Aorta (tissue), 5 donors: ENCODE measurements around the gene SF3B6. TPM values are rescaled to one million over a fixed set of nuclear protein-coding genes. Genes with fewer than 3 reads are reported as not detected.

ENCODE experiments used
- ATAC-seq: fragments of 200-7000 bp; cut with Tn5 transposase; one replicate; pipeline ENCODE4 v1.9.1; 2022; ENCODE audit warnings: moderate library complexity; ENCODE audit not compliant: low FRiP score
- DNase-seq, 2 donors: peaks; one replicate each; pipeline ENCODE4 v3.0.0-alpha.2; 2020
- H3K27ac ChIP-seq, 2 donors: one replicate each; pipeline ENCODE4 v1.5.1; 2013; ENCODE audit warnings: low read length in 2 of 2, mild to moderate bottlenecking in 2 of 2, moderate library complexity in 2 of 2, control low read depth in 1 of 2, inconsistent platforms in 1 of 2, low read depth in 1 of 2
- H3K27me3 ChIP-seq, 2 donors: one replicate each; pipeline ENCODE4 v1.6.1; 2013; ENCODE audit warnings: control low read depth in 1 of 2, low read length in 1 of 2, mild to moderate bottlenecking in 1 of 2, moderate library complexity in 1 of 2; ENCODE audit not compliant: insufficient read depth in 2 of 2, control insufficient read depth in 1 of 2
- H3K36me3 ChIP-seq, 2 donors: one replicate each; pipeline ENCODE4 v1.6.1; 2013; ENCODE audit warnings: control low read depth in 1 of 2, low read length in 1 of 2, mild to moderate bottlenecking in 1 of 2; ENCODE audit not compliant: insufficient read depth in 2 of 2, control insufficient read depth in 1 of 2
- H3K4me1 ChIP-seq, 2 donors: one replicate each; pipeline ENCODE4 v1.6.1; 2013; ENCODE audit warnings: low read length in 2 of 2, control low read depth in 1 of 2, mild to moderate bottlenecking in 1 of 2, moderate library complexity in 1 of 2; ENCODE audit not compliant: insufficient read depth in 2 of 2, control insufficient read depth in 1 of 2
- H3K4me3 ChIP-seq, 2 donors: one replicate each; pipeline ENCODE4 v1.5.1; 2013; ENCODE audit warnings: low read length in 2 of 2, control low read depth in 1 of 2, mild to moderate bottlenecking in 1 of 2
- H3K9me3 ChIP-seq: one replicate; pipeline ENCODE4 v1.6.1; 2013; ENCODE audit warnings: mild to moderate bottlenecking, low read length; ENCODE audit not compliant: control insufficient read depth
- WGBS, 2 donors: extraction: QIAGEN DNeasy Blood & Tissue Kit; methylation state at CpG; one replicate each; pipeline ENCODE4 v1.1.7; 2013; 5-methylcytosine and 5-hydroxymethylcytosine counted together
- intact Hi-C, 2 donors: fragments of 100-400 bp; cut with DNase I; formaldehyde crosslinking; loops; one replicate each; pipeline versions ENCODE4 v1.14.2 to v1.15.0; 2022
- polyA plus RNA-seq, 2 donors: library from polyadenylated mRNA; stranded (reverse); fragments of 200-250 nt; gene quantifications; one replicate each; pipeline ENCODE4 v1.2.3, GENCODE V29; 2013
- total RNA-seq, 2 donors: library from RNA; stranded (reverse); fragmentation: NEBNext Ultra II Directional; extraction: Animal tissue kit (Norgen Biotek cat#: 25700); gene quantifications; one replicate each; pipeline ENCODE4 v1.2.1, GENCODE V29; 2021
- donor health status: healthy with polysubstance abuse.
- donor health status: Bipolar disorder and iron deficiency.
- donor health status: DM: no; HTN: no; CAD: no.
- donor health status: DM: no; HTN: no; CAD: no.
- donor health status: DM: yes; HTN: yes; CAD: no.

The SF3B6 gene
- total and polyA plus RNA-seq, 4 donors: 54.4 to 158 (median 87.7) TPM

DNA sequence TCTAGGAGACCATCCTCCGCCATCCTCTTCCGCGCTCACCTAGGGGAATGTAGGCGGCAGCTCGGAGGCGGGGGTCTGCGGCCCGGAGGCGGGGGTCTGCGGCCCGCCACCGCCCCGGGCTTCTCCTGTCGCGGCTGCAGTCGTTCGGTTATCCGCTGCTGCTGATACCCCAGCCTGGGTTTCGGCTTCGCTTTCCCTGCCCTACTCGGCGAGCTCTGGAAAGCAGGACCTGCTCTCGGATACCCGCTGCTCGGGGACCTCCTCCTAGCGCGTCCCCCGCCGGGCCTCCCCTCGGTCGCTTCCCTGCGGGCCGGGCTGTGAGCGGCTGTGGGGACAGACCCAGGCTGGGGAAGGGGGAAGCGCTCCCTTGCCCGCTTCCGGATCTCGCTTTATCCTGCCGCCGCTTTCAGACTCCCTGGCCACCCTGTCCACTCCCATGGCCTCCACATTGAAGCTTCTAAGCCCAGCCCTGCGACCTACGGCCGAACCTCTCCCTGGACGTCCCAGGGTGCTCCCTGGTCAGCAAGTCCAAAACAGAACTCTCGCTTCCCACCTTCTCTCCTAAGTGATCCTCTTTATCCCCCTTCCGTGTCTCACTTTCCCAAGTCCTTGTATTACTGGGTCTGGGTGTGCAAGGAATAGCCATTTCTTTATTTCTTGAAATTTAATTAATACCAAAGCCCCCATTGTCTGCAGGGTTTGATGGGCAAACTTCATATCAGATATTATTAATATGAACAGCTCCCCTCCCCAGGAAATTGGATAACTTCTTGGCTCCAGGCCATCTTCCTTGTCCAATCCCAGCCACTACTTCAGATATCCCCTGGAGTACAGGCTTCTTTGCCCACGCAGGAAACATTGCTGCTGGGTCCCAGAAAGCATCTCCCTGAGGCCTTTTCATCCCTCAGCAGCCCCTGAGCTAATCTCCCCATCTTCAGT lies 25.8 kb downstream of the SF3B6 start:
- ATAC-seq (peak; percentile 33), DNase-seq (peak; percentile 51 to 81)
- H3K4me3 ChIP-seq: peak overlapping the region; percentile 51 to 94

DNA sequence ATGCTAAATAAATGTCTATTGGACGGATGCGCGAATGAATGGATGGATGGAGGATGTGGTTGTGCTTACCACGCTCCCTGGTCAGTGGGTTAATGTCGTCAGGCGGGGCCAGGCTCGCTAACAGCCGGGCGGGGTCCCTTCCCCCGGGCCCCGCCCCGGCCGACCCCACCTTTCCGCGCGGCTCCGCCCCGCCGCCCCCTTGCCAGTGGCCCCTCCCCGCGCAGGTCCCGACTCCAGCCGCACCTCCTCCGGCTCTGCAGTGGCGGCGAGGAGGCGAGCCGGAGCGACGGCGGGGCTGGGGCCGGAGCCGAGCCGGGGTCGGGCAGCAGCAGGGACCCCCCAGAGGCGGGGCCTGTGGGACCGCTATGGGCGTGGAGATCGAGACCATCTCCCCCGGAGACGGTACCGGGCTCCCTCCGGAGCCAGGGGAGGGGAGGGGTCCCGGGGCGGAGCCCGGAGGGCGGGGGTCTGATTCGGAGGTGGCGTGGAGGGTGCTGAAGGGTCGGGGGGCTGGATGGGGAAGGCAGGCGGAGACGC lies 26.6 kb downstream of the SF3B6 start, which contains the start of gene FKBP1B:
FKBP1B (plus strand) TSS at position 257 of the 537 bp plus-strand sequence; CDS start at position 366, 109 bp downstream.
- Histone ChIP-seq H3K4me1 (no peaks in the 10 kb centered on the region), H3K36me3 (no peaks in the 10 kb centered on the region), H3K27me3 (no peaks in the 10 kb centered on the region), H3K27ac (peak within 1 kb of the TSS in 1 of 2 donors; percentile 69), H3K9me3 (no peaks in the 10 kb centered on the region), H3K4me3 (peak within 1 kb of the TSS; percentile 51 to 94)
- peak; percentile 42 for ATAC-seq
- intact Hi-C loops: loop anchor here (2.0 to 10.0 kb wide), 3 partner anchors 27 to 125 kb away; partner anchors contain the start of genes ATAD2B (in 2 of the 2), SF3B6 (in 1 of the 2) and UBXN2A (in 1 of the 2)
- 0 to 1% methylated on average over 45 to 52 of the region's 52 CpGs for WGBS, 2 donors
- DNase-seq: peak; percentile 73 to 87

More for the DNA sequence above, 25.8 kb downstream of the SF3B6 start:
- peak overlapping the region in 1 of 2 donors; percentile 69 for H3K27ac ChIP-seq
- no peaks in the 10 kb centered on the region for H3K4me1 ChIP-seq
- intact Hi-C loops: loop anchor here in 1 of 2 donors (2.0 kb wide), 1 partner anchor 26 kb away; the partner anchor contains the start of gene SF3B6
- no peaks in the 10 kb centered on the region for H3K27me3 ChIP-seq
- H3K36me3 ChIP-seq: no peaks in the 10 kb centered on the region
- H3K9me3 ChIP-seq: no peaks in the 10 kb centered on the region
- 3% methylated on average over 35 to 47 of the region's 47 CpGs for WGBS, 2 donors

DNA sequence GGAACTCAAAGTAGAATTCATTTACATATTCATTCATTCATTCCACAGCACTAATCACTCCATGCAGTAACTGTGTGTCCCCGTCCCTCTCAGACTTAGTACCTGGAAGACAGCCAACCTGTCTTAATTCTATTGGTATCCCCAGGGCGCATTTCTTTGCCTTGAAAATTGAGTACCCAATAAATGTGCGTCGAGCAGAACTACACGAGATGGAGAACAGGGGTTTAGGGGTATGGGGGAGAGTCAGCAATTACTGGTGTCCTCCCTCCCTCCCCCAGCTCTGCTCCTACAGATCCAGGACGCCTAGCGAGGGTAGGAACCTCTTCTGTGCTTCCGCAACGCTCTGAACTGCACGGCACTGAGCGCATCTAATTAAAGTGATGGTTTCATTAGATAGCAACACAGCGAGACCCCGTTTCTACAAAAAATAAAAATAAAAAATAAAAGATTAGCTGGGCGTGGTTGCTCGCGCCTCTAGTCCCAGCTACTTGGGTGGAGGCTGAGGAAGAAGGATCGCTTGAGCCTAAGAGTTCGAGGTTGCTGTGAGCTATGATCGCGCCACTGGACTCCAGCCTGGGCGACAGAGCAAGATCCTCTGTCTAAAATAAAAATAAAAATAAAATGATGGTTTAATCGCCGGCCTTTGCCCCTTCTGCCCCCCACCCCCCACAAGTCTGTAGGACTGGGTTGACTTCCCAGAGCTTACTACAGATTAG lies 27.2 kb downstream of the SF3B6 start:
- intact Hi-C loops: loop anchor here (5.0 to 10.0 kb wide), 2 partner anchors 107 to 124 kb away; partner anchors contain the start of genes ATAD2B (in 2 of the 2) and UBXN2A (in 1 of the 2)
- Histone ChIP-seq H3K27me3 (no peaks in the 10 kb centered on the region), H3K4me3 (peak overlapping the region; percentile 51 to 94), H3K36me3 (no peaks in the 10 kb centered on the region), H3K27ac (no peak overlapping the region), H3K9me3 (no peaks in the 10 kb centered on the region), H3K4me1 (no peaks in the 10 kb centered on the region)
- DNase-seq: no peak
- 21 to 27% methylated on average over 23 of the region's 23 CpGs for WGBS, 2 donors
- no peak for ATAC-seq

DNA sequence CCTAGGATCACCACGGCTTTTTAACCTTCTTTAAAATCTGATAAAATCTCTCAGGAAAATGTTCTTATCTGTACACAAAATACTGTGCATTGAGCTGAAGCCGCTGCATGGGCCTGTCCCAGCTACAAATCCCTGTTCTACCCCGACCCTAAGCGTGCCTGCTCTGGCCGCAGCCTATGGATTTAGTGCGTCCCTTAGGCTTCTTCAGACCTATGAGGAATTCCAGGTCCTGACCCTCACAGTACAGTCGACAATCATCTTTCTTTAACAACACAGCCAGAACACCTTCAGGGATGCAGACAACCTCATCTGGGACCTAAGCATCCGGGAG lies 28.5 kb downstream of the SF3B6 start:
- no peak for DNase-seq
- H3K4me3 ChIP-seq: no peak overlapping the region
- no peak for ATAC-seq
- H3K4me1 ChIP-seq: no peaks in the 10 kb centered on the region
- H3K36me3 ChIP-seq: no peaks in the 10 kb centered on the region
- no peaks in the 10 kb centered on the region for H3K9me3 ChIP-seq
- intact Hi-C loops: loop anchor here (2.0 to 10.0 kb wide), 3 partner anchors 37 to 123 kb away; partner anchors contain the start of genes ATAD2B (in 2 of the 2), TP53I3 (in 1 of the 2) and UBXN2A (in 1 of the 2)
- no peaks in the 10 kb centered on the region for H3K27me3 ChIP-seq
- 47 to 48% methylated on average over 8 of the region's 8 CpGs for WGBS, 2 donors
- no peak overlapping the region for H3K27ac ChIP-seq

DNA sequence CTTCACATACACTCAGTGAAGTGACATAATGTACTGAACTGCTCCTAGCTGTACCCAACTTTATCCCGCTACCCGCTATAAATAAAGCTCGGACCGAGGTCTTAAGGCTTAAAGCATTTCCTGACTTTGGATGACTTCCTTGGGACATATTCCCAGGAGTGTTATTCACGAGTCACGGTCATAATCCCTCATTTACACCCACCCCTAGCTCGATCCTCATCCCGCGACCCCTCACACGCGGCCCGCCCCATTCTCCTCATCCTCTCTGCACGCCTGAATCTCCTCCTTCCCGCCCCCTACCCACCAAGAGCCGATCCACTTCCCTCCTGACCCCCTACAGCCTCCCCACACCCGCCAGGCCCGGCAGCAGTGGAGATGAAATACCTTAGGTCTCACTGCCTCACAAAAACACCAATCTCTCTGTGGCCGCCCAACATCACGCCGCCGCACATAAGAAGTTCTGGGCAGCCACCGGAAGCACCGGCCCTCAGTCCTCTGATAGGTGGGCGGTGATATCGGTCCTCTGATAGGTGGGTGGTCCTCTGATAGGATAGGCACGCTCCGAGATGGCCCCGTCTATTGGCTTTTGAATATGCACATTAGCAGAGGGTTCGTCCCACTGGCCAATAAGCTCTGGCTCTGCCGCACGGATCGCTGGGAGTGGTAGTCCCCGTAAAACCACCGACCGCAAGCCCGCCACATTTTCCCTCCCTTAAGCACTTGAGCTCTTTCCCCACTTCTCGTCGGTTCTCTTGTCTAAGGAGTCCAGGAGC lies 29.0 kb downstream of the SF3B6 start, which contains the start of gene WDCP:
WDCP (minus strand) TSS at position 462 of the 773 bp plus-strand sequence. CDS start 7,897 bp downstream, outside the sequence.
- intact Hi-C loops: loop anchor here (2.0 to 10.0 kb wide), 3 partner anchors 38 to 122 kb away; partner anchors contain the start of genes ATAD2B (in 2 of the 2), TP53I3 (in 1 of the 2) and UBXN2A (in 1 of the 2)
- Histone ChIP-seq H3K4me1 (no peaks in the 10 kb centered on the region), H3K4me3 (peak within 1 kb of the TSS; percentile 55 to 62), H3K36me3 (no peaks in the 10 kb centered on the region), H3K27ac (peak within 1 kb of the TSS in 1 of 2 donors; percentile 69), H3K9me3 (no peaks in the 10 kb centered on the region), H3K27me3 (no peaks in the 10 kb centered on the region)
- 0 to 1% methylated on average over 37 to 38 of the region's 38 CpGs for WGBS, 2 donors
- DNase-seq (peak; percentile 95 to 97), ATAC-seq (peak; percentile 98)

DNA sequence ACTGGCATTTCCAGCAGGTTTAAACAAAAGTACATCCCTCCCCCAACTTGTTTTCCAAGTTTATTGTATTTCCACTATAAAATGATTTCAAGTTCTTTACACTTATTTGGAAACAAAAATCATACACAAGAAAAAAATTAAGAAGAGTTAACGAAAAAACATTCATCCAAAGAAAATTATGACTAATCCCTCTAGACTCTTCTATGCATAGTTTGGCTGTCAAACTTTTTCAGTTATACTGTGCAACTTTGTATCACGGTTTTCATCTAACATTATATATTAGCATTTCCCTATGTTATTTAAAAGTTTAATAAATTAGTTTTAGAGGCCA lies 29.6 kb downstream of the SF3B6 start:
- WGBS, 2 donors: 0 to 1% methylated on average over 2 of the region's 2 CpGs
- Histone ChIP-seq H3K4me1 (no peaks in the 10 kb centered on the region), H3K9me3 (no peaks in the 10 kb centered on the region), H3K4me3 (peak overlapping the region; percentile 55 to 62), H3K27ac (no peak overlapping the region), H3K27me3 (no peaks in the 10 kb centered on the region), H3K36me3 (no peaks in the 10 kb centered on the region)
- intact Hi-C loops: loop anchor here (2.0 to 10.0 kb wide), 3 partner anchors 38 to 122 kb away; partner anchors contain the start of genes ATAD2B (in 2 of the 2), TP53I3 (in 1 of the 2) and UBXN2A (in 1 of the 2)
- ATAC-seq (no peak), DNase-seq (no peak)

DNA sequence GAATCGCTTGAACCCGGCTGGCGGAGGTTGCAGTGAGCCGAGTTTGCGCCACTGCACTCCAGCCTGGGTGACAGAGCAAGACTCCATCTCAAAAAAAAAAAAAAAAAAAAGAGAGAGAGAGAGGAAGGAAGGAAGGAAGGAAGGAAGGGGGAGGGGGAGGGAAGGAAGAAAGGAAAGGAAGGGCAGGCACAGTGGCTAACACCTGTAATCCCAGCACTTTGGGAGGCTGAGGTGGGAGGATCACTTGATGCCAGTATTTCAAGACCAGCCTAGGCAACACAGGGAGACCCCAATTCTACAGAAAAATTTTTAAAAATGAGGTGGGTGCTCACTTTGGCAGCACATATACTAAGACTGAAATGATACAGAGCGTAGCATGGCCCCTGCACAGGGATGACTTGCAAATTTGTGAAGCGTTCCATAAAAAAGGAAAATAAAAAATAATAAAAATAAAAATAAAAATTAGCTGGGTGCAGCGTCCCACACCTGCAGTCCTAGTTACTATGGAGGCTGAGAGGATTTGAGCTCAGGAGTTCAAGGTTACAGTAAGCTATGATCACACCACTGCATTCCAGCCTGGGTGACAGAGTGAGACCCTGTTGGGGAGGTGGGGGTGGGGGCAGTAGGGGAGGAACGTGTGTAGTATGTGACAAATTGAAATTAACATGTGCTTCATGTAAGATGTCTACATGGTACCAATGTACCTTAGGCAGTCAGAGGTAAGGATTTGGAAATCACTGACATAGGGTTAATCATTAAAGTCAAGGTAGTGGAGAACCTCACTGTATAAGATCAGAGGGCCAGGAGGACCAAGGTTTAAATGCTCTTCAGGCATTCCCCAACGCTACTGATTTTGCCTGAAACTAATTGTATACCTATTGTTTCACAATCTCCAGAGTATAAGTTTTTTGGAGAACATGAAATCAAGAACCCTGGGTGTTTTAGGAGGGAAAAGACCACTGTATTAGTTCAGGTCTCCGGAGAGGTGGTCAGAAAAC lies 30.3 kb downstream of the SF3B6 start:
- no peaks in the 10 kb centered on the region for H3K27me3 ChIP-seq
- 78% methylated on average over 11 of the region's 11 CpGs for WGBS, 2 donors
- DNase-seq (no peak), ATAC-seq (no peak)
- H3K4me1 ChIP-seq: no peaks in the 10 kb centered on the region
- H3K36me3 ChIP-seq: no peaks in the 10 kb centered on the region
- intact Hi-C loops: loop anchor here (2.0 to 10.0 kb wide), 3 partner anchors 39 to 121 kb away; partner anchors contain the start of genes ATAD2B (in 2 of the 2), TP53I3 (in 1 of the 2) and UBXN2A (in 1 of the 2)
- no peaks in the 10 kb centered on the region for H3K9me3 ChIP-seq
- H3K4me3 ChIP-seq: no peak overlapping the region
- H3K27ac ChIP-seq: peak overlapping the region in 1 of 2 donors; percentile 25
